Trophoblast cell (in vitro differentiated cells and primary cell): ENCODE measurements around the gene GADD45G.

Source experiments
- DNase-seq, 2 donors: peaks; one replicate each; pipeline ENCODE4 v3.0.0-alpha.2; 2016
- H2AFZ ChIP-seq: 2 replicates; pipeline ENCODE4 v1.6.1; 2013; ENCODE audit warnings: low read length, moderate library complexity, mild to moderate bottlenecking; ENCODE audit not compliant: insufficient read depth, poor library complexity
- H2AK5ac ChIP-seq: 2 replicates; pipeline ENCODE4 v1.6.1; 2013; ENCODE audit warnings: mild to moderate bottlenecking, low read length
- H2BK120ac ChIP-seq: 2 replicates; pipeline ENCODE4 v1.6.1; 2013; ENCODE audit warnings: low read length, mild to moderate bottlenecking, moderate library complexity; ENCODE audit not compliant: insufficient read depth, poor library complexity
- H2BK12ac ChIP-seq: 2 replicates; pipeline ENCODE4 v1.6.1; 2013; ENCODE audit warnings: mild to moderate bottlenecking, low read length, moderate library complexity
- H2BK5ac ChIP-seq: 2 replicates; pipeline ENCODE4 v1.6.1; 2013; ENCODE audit warnings: low read length, low read depth, moderate library complexity, mild to moderate bottlenecking; ENCODE audit not compliant: poor library complexity
- H3K14ac ChIP-seq: 2 replicates; pipeline ENCODE4 v1.6.1; 2013; ENCODE audit warnings: mild to moderate bottlenecking, low read length
- H3K18ac ChIP-seq: 2 replicates; pipeline ENCODE4 v1.6.1; 2013; ENCODE audit warnings: mild to moderate bottlenecking, low read length
- H3K23ac ChIP-seq: 2 replicates; pipeline ENCODE4 v1.6.1; 2013; ENCODE audit warnings: low read length
- H3K27ac ChIP-seq: 2 replicates; pipeline ENCODE4 v1.5.1; 2013; ENCODE audit warnings: low read depth, mild to moderate bottlenecking, inconsistent platforms, low read length, moderate library complexity
- H3K27me3 ChIP-seq: 2 replicates; pipeline ENCODE4 v1.6.1; 2013; ENCODE audit warnings: inconsistent platforms, mild to moderate bottlenecking, low read length, moderate library complexity; ENCODE audit not compliant: insufficient read depth
- H3K36me3 ChIP-seq, 2 experiments: 1 replicate in 1 of 2; 2 replicates in 1 of 2; pipeline ENCODE4 v1.6.1; 2013; ENCODE audit warnings: low read length in 2 of 2, mild to moderate bottlenecking in 2 of 2, moderate library complexity in 1 of 2; ENCODE audit not compliant: insufficient read depth in 2 of 2, control insufficient read depth in 1 of 2
- H3K4ac ChIP-seq: 2 replicates; pipeline ENCODE4 v1.6.1; 2013; ENCODE audit warnings: low read depth, mild to moderate bottlenecking, low read length, moderate library complexity
- H3K4me1 ChIP-seq, 2 experiments: 1 replicate in 1 of 2; 2 replicates in 1 of 2; pipeline ENCODE4 v1.6.1; 2013; ENCODE audit warnings: low read length in 2 of 2, mild to moderate bottlenecking in 2 of 2, moderate library complexity in 1 of 2; ENCODE audit not compliant: insufficient read depth in 2 of 2, control insufficient read depth in 1 of 2
- H3K4me2 ChIP-seq: 2 replicates; pipeline ENCODE4 v1.6.1; 2013; ENCODE audit warnings: inconsistent platforms, mild to moderate bottlenecking, low read length, moderate library complexity
- H3K4me3 ChIP-seq: 2 replicates; pipeline ENCODE4 v1.5.1; 2013; ENCODE audit warnings: mild to moderate bottlenecking, low read depth, low read length, inconsistent platforms
- H3K79me1 ChIP-seq: one replicate; pipeline ENCODE4 v1.6.1; 2013; ENCODE audit warnings: low read length
- H3K79me2 ChIP-seq: 2 replicates; pipeline ENCODE4 v1.6.1; 2013; ENCODE audit warnings: low read length, mild to moderate bottlenecking; ENCODE audit not compliant: control insufficient read depth, insufficient read depth, poor library complexity
- H3K9ac ChIP-seq: 2 replicates; pipeline ENCODE4 v1.6.1; 2013; ENCODE audit warnings: mild to moderate bottlenecking, low read length
- H3K9me3 ChIP-seq: 2 replicates; pipeline ENCODE4 v1.6.1; 2013; ENCODE audit warnings: low read depth, mild to moderate bottlenecking, control low read depth, inconsistent platforms, low read length; ENCODE audit not compliant: insufficient read depth
- H4K12ac ChIP-seq: 2 replicates; pipeline ENCODE4 v1.6.1; 2013; ENCODE audit warnings: low read depth, mild to moderate bottlenecking, low read length, moderate library complexity
- H4K8ac ChIP-seq: 2 replicates; pipeline ENCODE4 v1.6.1; 2013; ENCODE audit warnings: low read depth, mild to moderate bottlenecking, low read length, moderate library complexity
- H4K91ac ChIP-seq: one replicate; pipeline ENCODE4 v1.6.1; 2013; ENCODE audit warnings: low read depth, mild to moderate bottlenecking, low read length, moderate library complexity
- WGBS: extraction: QIAGEN DNeasy Blood & Tissue Kit; methylation state at CpG from one replicate; pipeline ENCODE4 v1.1.7; 2013; ENCODE audit warnings: missing lambda C conversion rate; ENCODE audit not compliant: insufficient read length, insufficient coverage; ENCODE audit errors: extremely low coverage; 5-methylcytosine and 5-hydroxymethylcytosine counted together

Gene GADD45G

DNA sequence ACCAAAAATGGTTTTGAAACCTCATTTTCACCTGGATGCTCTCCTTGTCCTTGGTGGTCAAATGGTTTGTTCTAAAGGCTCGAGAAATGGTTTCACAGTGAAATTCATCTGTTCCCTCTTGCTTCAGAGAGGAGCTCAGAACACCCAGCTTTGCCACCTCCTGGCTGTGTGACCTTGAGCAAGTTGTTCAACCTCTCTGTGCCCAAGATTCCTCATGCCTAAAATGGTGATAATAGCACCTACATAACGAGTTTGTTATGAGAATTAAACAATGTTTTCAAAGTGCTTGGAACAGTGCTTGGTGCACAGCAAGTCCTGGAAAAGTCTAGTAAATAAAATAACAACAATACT is 6.5 kb upstream of the GADD45G start:
- Histone ChIP-seq H3K4me3 (no peak overlapping the region), H4K8ac (no peak overlapping the region), H3K4me1 (peaks cover 6 to 14% of the 10 kb centered on the region in 2 experiments), H2BK5ac (no peak overlapping the region), H3K79me1 (peaks cover 7% of the 10 kb centered on the region), H3K27ac (no peak overlapping the region), H3K27me3 (no peaks in the 10 kb centered on the region), H3K14ac (no peak overlapping the region), H3K18ac (no peak overlapping the region), H3K9ac (no peak overlapping the region), H2BK12ac (no peak overlapping the region), H3K4me2 (no peak overlapping the region), H2AFZ (no peak overlapping the region), H2AK5ac (no peak overlapping the region), H3K23ac (no peak overlapping the region), H3K4ac (no peak overlapping the region), H4K12ac (no peak overlapping the region), H3K9me3 (no peaks in the 10 kb centered on the region), H2BK120ac (no peak overlapping the region), H3K79me2 (peaks cover 2% of the 10 kb centered on the region), H3K36me3 (peaks cover 0 to 2% of the 10 kb centered on the region in 2 experiments), H4K91ac (no peak overlapping the region)
- no peak for DNase-seq
- no CpG with 5 or more reads among the region's 2 CpGs for WGBS

DNA sequence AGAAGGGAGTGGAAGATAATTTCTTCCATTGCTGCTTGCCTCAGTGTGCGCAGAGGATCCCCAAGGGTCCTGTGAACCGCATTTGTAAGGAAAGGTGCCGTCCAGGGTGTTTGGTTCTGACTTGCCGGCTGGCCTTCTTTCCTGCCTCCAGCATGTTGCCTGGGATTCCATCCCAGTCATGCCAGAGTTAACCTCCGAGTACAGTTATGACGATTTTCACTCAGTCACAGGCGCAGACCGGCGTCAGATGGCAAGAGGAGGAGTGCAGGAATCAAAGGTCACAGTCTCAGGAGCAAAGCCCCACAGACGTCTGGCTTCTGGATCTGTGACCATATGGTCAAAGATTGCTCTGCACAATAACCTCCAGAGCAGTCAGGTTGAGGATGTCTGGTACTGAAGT is 5.9 kb upstream of the GADD45G start:
- no peak for DNase-seq
- Histone ChIP-seq H4K8ac (no peak overlapping the region), H3K79me1 (peaks cover 8% of the 10 kb centered on the region), H3K4me2 (no peak overlapping the region), H3K23ac (no peak overlapping the region), H3K14ac (no peak overlapping the region), H2BK120ac (no peak overlapping the region), H3K4me3 (no peak overlapping the region), H2AK5ac (no peak overlapping the region), H3K36me3 (peaks cover 0 to 2% of the 10 kb centered on the region in 2 experiments), H3K4ac (no peak overlapping the region), H3K79me2 (peaks cover 3% of the 10 kb centered on the region), H2BK5ac (no peak overlapping the region), H3K27me3 (no peaks in the 10 kb centered on the region), H2AFZ (no peak overlapping the region), H3K4me1 (peaks cover 2 to 11% of the 10 kb centered on the region in 2 experiments), H2BK12ac (peak overlapping the region; percentile 38), H4K91ac (no peak overlapping the region), H3K27ac (no peak overlapping the region), H3K9me3 (no peaks in the 10 kb centered on the region), H3K18ac (no peak overlapping the region), H3K9ac (no peak overlapping the region), H4K12ac (no peak overlapping the region)
- WGBS: no CpG with 5 or more reads among the region's 10 CpGs

- H3K79me1 ChIP-seq: peaks cover 23% of the 10 kb centered on the region
- H3K4me1 ChIP-seq: peaks cover 2 to 12% of the 10 kb centered on the region in 2 experiments
- no peak overlapping the region for H3K4me2 ChIP-seq
- no peak overlapping the region for H3K4me3 ChIP-seq
- H3K9me3 ChIP-seq: peaks cover 3% of the 10 kb centered on the region
- DNase-seq: no peak
- peaks cover 16% of the 10 kb centered on the region for H3K79me2 ChIP-seq
- no peak overlapping the region for H3K18ac ChIP-seq
- H2BK5ac ChIP-seq: no peak overlapping the region
- H3K4ac ChIP-seq: no peak overlapping the region
- H3K27me3 ChIP-seq: no peaks in the 10 kb centered on the region
- H2BK120ac ChIP-seq: no peak overlapping the region
- H3K36me3 ChIP-seq: peaks cover 6 to 7% of the 10 kb centered on the region in 2 experiments
- H2AFZ ChIP-seq: no peak overlapping the region
- H3K14ac ChIP-seq: no peak overlapping the region
- H3K23ac ChIP-seq: no peak overlapping the region
- H3K9ac ChIP-seq: no peak overlapping the region
- no peak overlapping the region for H4K12ac ChIP-seq
- no CpG with 5 or more reads among the region's 6 CpGs for WGBS
- no peak overlapping the region for H4K91ac ChIP-seq
- H3K27ac ChIP-seq: no peak overlapping the region
- no peak overlapping the region for H2AK5ac ChIP-seq
- no peak overlapping the region for H4K8ac ChIP-seq
- no peak overlapping the region for H2BK12ac ChIP-seq
These were observed 4.0 kb upstream of the GADD45G start for GRCh38 chr9:89600831-89601230.

DNA sequence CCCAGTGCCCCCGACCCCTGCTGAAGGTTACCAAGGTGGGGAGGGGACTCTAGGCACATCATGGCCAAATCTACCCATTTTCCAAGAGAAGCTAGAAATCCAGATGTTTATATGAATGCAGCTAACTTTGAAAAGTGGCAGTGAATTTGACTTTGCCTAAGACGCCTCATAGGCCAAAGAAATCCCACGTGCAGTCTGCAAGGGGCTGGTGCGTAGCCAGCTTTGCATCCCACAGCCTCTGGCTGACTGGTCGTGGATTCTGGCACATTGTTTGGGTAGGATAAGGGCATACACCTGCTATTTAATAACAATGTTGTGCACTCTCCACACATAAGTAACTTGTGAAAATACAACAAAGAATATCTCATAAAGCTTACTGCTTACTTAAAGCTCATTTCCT is 3.5 kb upstream of the GADD45G start:
- Histone ChIP-seq H3K4me2 (no peak overlapping the region), H3K9ac (no peak overlapping the region), H4K12ac (no peak overlapping the region), H2BK5ac (no peak overlapping the region), H2BK120ac (no peak overlapping the region), H3K79me1 (peaks cover 27% of the 10 kb centered on the region), H3K4me1 (peaks cover 2 to 12% of the 10 kb centered on the region in 2 experiments), H4K91ac (no peak overlapping the region), H3K4me3 (no peak overlapping the region), H3K79me2 (peaks cover 19% of the 10 kb centered on the region), H3K9me3 (peaks cover 3% of the 10 kb centered on the region), H3K23ac (no peak overlapping the region), H4K8ac (no peak overlapping the region), H2BK12ac (no peak overlapping the region), H3K18ac (no peak overlapping the region), H3K27me3 (no peaks in the 10 kb centered on the region), H2AK5ac (no peak overlapping the region), H3K36me3 (peaks cover 11 to 12% of the 10 kb centered on the region in 2 experiments), H2AFZ (no peak overlapping the region), H3K14ac (no peak overlapping the region), H3K27ac (no peak overlapping the region), H3K4ac (no peak overlapping the region)
- no CpG with 5 or more reads among the region's 5 CpGs for WGBS
- no peak for DNase-seq
